ENCODE data around the gene ERBIN. TPM values are rescaled to one million over a fixed set of nuclear protein-coding genes. Genes with fewer than 3 reads are reported as not detected.
"Not testable (repeated sequence)": the region's sequence is repeated elsewhere in the genome, so short reads cannot be mapped to it uniquely, and the experiment has no call there.

The ERBIN gene
- total RNA-seq, 1 donor from 2014 or later = 57.3 TPM

DNA sequence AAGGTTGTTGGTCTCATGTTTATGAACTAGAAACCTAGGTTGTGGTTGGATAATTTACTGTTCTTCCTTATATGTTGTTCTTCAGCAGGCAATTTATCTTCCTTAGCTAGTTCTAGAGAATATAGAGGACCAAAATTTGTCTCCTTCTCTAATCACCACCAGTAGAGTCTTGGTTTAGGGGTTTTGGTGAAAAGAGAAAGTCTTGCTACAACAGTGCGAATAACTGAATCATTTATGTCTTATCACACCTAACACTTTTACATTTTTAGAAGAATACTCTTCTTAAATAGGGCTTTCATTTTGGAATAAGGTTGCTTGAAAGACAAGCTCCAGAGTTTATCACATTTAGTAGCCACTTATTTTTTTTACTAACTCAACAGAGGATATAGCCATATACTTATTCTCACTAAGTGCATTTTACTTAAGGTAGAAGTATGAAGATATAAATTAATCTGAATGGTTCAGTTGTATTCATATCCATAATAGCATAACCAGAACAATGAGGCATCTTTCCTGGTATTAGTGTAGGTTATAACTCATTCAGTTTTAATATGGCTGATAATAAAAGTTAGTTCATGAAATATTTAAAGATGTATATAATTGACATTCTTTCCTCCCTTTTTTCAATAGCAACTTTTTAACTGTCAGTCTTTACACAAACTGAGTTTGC, 67.9 kb downstream of the ERBIN start:
- intact Hi-C loops (cut with micrococcal nuclease) = no loop called here

DNA sequence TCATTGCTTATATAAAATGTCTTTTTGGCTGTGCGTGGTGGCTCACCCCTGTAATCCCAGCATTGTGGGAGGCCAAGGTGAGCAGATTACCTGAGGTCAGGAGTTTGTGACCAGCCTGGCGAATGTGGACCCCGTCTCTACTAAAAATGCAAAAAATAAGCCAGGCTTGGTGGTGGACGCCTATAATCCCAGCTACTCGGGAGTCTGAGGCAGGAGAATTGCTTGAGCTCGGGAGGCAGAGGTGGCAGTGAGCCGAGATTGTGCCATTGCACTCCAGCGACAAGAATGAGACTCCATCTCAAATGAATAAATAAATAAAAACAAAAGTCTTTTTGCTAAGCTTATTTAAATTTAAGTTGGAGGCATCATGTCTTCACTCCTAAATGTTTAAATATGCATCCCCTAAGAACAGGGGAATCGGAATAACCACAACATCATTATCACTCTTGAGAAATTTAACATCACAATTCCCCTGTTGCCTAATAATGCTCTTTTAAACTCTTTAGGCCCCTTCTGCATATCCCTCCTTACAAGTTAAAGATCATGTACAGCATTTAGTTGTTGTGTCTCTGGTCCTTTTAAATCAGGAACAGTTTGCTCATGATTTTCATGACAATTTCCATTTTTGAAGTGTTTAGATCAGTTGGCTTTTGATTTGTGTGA, 72.8 kb downstream of the ERBIN start:
- intact Hi-C loops (cut with micrococcal nuclease) = no loop called here

GRCh38 chr5:66001952-66002351, 75.6 kb downstream of the ERBIN start:
- intact Hi-C loops (cut with micrococcal nuclease) = no loop called here

DNA sequence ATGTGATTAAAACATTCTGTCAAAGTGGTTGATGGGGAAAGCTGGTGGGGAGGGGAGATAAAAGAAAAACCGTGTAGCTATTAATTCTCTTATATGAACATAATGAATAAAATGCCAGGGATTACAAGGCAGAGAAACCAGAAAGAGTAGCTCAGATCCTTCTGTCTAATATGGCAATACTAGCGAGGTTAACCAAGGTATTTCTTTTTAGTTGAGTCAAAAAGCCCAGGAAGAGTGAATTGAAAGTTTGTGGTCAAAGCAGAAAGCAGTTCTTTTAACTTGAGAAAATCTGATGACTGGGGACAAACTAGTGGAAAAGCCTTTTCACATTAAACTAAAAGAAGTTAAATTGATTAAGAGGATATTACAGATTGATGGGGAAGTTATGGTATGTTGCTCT, 76.0 kb downstream of the ERBIN start:
- intact Hi-C loops (cut with micrococcal nuclease) = no loop called here

GRCh38 chr5:66004216-66004615, 77.8 kb downstream of the ERBIN start:
- intact Hi-C loops (cut with micrococcal nuclease) = no loop called here

GRCh38 chr5:66009277-66009676, 82.9 kb downstream of the ERBIN start:
- intact Hi-C loops (cut with micrococcal nuclease) = no loop called here

- intact Hi-C loops (cut with micrococcal nuclease) = loop anchor here (5.0 kb wide), 1 partner anchor 83 kb away; the partner anchor contains the start of gene ERBIN
Observed at GRCh38 chr5:66010476-66010875, 84.1 kb downstream of the ERBIN start.

- intact Hi-C loops (cut with micrococcal nuclease) = loop anchor here (5.0 kb wide), 1 partner anchor 85 kb away; the partner anchor contains the start of gene ERBIN
Observed at GRCh38 chr5:66012271-66012670, 85.9 kb downstream of the ERBIN start.

DNA sequence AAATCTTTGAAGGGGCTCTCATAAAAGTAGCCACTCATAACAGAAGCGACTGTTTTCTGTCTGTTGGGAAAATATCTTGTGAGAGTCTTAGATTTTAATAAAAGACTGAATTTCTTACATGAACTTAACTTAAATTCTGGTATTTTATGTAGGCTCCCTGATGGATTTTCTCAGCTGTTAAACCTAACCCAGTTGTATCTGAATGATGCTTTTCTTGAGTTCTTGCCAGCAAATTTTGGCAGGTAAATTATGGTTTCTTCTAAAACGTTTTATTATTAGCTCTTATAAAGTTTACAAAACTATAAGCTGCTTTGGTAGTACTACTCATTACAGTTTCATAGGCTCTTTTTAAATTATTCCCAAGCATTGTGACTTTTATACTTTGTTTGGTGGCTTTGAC, 87.0 kb downstream of the ERBIN start:
- intact Hi-C loops (cut with micrococcal nuclease) = loop anchor here (5.0 kb wide), 1 partner anchor 86 kb away; the partner anchor contains the start of gene ERBIN

DNA sequence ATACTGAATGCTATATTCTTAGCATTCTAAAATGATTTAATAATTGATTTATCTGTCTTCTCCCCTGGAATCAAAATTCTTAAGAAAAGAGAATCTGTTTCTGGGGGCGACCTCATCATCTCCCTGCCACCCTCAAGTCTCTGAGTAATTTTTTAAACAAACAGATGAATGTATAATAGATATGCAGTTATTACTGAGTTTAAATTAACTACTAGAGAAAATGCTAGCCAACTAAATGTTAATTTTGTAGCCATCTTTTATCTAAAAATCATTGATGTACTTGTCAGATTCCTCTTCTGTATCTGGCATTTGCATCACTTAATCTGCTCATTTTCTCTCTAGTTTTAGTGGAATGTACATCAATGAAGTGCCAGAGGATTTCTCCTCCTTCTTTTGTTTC, 87.5 kb downstream of the ERBIN start:
- intact Hi-C loops (cut with micrococcal nuclease) = loop anchor here (5.0 kb wide), 1 partner anchor 87 kb away; the partner anchor contains the start of gene ERBIN

DNA sequence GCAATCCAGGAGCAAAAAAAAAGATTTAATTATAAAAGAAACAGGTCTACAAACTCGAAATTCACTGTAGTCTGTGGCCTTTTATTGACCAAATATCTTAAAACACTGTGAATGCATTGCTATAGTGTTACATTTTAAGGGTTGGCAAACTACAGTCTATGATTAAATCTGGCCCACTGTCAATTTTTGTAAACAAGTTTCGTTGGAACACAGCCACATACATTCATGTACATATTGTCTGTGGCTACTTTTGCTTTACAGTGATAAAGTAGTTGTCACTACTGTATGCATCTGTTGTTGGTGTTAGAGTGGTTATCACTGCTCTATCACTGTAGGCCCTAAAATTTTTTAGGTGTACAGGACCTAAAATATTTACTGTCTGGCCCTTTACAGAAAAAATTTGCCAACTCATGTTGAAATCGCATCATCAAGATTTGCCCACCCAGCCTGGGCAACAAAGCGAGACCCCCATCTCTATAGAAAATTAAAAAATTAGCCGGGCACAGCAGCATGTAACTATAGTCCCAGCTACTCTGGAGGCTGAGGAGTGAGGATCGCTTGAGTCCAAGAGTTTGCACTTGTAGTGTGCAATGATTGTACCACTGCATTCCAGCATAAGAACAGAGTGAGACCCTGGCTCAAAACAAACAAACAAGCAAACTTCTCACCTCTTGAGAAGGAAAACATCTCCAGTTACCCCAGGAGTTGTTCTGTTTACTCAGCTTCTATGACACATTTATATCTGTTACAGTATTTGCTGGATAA, 89.0 kb downstream of the ERBIN start:
- intact Hi-C loops (cut with micrococcal nuclease) = loop anchor here (5.0 kb wide), 1 partner anchor 273 kb away; no protein-coding TSS in a partner anchor

- intact Hi-C loops (cut with micrococcal nuclease) = no loop called here
Observed at GRCh38 chr5:66021585-66021984, 95.2 kb downstream of the ERBIN start.

GRCh38 chr5:66039296-66039695, 112.9 kb downstream of the ERBIN start:
- intact Hi-C loops (cut with micrococcal nuclease) = no loop called here

GRCh38 chr5:66039701-66040100, 113.3 kb downstream of the ERBIN start:
- intact Hi-C loops (cut with micrococcal nuclease) = no loop called here

DNA sequence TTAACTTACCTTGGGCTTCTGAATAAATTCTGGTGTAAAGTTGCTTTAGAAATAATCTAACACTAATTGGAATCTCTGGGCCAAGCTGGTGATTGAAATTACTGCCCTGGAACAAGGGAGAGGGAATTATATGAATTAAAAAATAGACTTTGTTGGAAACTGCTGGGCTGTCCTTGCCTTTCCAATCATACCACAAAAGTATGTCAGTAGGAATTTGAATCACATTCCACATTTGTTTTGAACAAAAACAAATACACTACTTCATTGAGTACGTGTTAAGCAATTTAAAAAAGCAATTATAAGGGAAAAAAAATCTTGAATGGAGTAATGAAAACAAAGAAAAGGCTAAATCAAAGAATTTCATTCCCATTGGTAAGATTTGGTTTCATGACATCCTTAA, 115.3 kb downstream of the ERBIN start:
- intact Hi-C loops (cut with micrococcal nuclease) = no loop called here

- intact Hi-C loops (cut with micrococcal nuclease) = no loop called here
Observed at GRCh38 chr5:66057239-66057638, 130.9 kb downstream of the ERBIN start.

GRCh38 chr5:66061320-66061719, 134.9 kb downstream of the ERBIN start:
- intact Hi-C loops (cut with micrococcal nuclease) = not testable (repeated sequence)

DNA sequence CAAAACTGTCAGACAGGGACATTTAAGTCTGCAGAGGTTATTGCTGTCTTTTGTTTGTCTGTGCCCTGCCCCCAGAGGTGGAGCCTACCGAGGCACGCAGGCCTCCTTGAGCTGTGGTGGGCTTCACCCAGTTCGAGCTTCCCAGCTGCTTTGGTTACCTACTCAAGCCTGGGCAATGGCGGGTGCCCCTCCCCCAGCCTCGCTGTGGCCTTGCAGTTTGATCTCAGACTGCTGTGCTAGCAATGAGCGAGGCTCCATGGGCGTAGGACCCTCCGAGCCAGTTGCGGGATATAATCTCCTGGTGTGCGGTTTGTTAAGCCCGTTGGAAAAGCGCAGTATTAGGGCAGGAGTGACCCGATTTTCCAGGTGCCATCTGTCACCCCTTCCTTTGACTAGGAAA, 136.7 kb downstream of the ERBIN start:
- intact Hi-C loops (cut with micrococcal nuclease) = not testable (repeated sequence)

- intact Hi-C loops (cut with micrococcal nuclease) = no loop called here
Observed at GRCh38 chr5:66066826-66067225, 140.5 kb downstream of the ERBIN start.

- intact Hi-C loops (cut with micrococcal nuclease) = no loop called here
Observed at GRCh38 chr5:66072031-66072430, 145.7 kb downstream of the ERBIN start.

- intact Hi-C loops (cut with micrococcal nuclease) = no loop called here
Observed at GRCh38 chr5:66074901-66075300, 148.5 kb downstream of the ERBIN start.

DNA sequence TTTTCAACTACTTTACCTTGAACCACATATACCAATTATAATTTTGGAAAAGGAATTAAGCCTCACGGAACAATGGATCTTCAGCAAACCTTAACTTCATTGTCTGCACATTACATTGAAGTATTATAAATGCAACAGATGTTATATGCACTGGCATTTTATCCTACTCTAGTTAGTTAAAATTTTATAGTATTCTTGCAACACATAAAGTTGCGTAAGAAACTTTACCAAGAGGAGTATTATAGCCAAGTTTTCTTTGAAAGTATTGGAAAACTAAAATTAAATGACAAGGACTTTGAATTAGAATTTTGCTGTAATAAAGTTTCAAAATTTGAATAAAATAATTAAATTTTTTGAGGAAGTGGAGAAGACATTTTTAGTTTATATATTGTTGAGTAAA, 154.3 kb downstream of the ERBIN start:
- intact Hi-C loops (cut with micrococcal nuclease) = no loop called here

All from T-helper 1 cell treated with Interleukin-12 subunit alpha and Interleukin-12 subunit beta and Interleukin-4 antibody, amounts not matched to agents 30 ng/mL and 1 ng/mL, for 36 hours (primary cell).